GM10847 (cell line): ENCODE data around the gene POLR2C.

Experiments used
- POLR2A ChIP-seq: IDR thresholded peaks from 2 replicates; pipeline ENCODE4 v1.6.1; 2011; ENCODE audit not compliant: insufficient read length; ENCODE audit errors: extremely low read depth

The POLR2C gene

DNA sequence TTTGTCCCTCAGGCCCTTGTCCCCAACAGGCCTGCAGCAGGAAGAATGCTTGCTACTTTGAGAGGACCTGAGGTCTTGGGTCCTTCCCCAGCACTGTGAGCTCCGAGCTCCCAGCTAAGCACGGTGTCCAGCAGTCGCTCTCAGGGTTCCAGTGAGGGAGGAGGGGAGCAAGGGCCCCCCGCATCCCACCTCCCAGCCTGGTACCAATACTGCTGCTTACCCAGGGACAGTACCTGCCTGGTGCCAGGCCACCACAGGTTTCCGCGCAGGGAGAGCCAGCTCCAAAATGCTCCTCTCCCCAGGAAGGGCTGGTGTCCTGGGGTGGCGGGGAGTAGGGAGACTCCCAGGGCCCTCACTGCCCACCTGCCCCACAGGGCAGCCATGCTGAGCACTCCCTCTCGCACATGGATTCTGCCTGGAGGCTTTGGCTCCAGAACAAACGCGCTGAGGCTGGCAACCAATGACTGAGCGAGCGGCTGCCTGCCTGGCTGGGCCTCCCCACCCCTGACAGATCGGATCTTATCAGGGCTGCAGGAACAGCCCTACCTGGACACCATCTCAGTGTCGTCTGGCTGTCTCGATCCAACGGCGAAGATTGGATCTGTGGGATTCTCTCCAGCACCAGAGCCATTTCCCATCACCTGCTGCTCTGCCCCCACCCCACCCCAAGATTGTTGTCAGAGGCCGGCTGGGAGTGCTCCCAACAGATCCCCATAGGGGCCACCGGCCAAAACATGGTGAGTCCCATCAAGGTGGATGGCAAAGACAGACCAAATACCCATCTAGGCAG is 21.4 kb downstream of the POLR2C start:
- TF ChIP-seq POLR2A, result no peak

DNA sequence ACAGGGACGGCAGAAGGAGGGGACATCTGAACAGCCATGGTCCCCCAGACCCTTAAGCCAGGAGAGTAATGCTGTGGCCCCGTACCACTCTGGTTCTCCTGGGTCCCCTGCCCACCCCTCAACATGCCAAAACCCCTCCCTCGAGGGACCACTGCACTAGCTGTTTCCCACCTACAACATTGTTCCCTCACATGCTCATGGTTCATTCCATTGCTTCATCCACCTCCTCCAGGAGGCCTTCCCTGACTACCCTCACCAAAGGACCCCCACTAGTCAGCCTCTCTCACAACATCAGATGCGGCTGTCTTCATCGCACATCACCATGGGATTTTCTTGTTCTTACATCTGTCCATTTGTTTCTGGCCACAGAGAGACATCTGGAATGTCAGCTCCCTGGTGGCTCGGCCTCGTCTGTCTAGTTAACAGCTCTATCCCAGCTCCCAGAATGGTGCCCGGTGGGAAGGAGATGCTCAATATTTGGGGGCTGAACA is 22.1 kb downstream of the POLR2C start:
- no peak for TF ChIP-seq POLR2A

- no peak for TF ChIP-seq POLR2A
These were observed 22.8 kb downstream of the POLR2C start for GRCh38 chr16:57485091-57485915.

GRCh38 chr16:57485916-57486857 is 23.7 kb downstream of the POLR2C start, which contains the start of gene DOK4:
TSS of gene DOK4 (minus strand) at chr16:57486493. CDS start at chr16:57479507, 6,986 bp downstream.
- no peak for TF ChIP-seq POLR2A

DNA sequence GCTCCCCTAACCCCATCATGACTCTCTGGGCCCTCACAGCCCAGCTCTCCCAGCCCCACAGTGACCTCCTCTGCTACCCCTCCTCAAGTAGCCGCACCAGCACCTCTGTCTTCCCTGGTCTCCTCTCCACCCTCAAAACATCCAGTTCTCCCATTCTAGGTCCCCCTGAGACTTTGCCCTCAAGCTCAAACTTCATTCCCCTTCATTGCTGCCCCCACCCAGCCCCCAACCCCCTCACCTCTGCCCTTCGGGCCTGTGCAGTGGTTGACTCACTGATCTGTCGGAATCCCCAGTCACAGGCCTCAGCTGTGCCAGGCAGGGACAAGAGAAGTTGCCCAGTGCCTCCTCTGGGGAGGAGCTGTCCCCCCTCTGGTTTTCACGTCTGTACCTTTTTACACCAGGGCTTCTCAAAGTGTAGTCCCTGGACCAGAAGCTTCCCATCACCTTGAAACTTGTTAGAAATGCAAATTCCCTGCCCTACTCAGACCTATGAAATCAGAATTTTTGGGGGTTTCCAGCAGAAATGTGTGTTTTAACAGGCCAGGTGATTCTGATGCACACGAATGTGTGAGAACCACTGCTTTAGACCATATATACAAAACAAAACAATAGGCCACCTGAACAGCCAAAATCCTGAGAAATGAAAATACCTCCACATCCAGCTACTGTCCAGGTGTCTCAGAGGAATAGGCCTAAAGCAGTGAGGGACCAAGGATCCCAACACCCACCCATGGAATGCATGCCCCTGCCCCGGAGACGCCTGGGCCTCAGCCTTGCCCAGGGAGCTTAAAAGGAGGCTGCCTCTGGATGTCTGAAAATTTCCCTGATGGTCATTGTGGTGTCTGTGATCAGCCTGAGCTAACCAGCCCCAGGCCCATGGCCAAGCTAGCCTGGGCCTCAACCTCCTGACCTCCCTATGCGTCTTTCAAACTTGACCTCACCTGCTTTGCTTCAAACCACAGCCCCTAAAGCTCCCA is 24.7 kb downstream of the POLR2C start:
- TF ChIP-seq POLR2A, result no peak

DNA sequence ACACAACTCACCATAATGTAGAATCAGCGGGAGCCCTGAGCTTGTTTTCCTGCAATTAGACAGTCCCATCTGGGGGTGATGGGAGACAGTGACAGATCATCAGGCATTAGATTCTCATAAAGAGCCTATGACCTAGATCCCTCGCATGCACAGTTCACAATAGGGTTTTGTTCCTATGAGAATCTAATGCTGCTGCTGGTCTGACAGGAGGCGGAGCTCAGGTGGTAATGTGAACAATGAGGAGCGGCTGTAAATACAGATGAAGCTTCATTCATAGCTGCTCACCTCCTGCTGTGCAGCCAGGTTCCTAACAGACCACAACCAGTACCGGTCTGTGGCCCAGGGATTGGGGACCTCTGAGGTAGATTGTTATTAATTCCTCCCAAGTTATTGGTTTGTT is 26.8 kb downstream of the POLR2C start:
- no peak for TF ChIP-seq POLR2A

DNA sequence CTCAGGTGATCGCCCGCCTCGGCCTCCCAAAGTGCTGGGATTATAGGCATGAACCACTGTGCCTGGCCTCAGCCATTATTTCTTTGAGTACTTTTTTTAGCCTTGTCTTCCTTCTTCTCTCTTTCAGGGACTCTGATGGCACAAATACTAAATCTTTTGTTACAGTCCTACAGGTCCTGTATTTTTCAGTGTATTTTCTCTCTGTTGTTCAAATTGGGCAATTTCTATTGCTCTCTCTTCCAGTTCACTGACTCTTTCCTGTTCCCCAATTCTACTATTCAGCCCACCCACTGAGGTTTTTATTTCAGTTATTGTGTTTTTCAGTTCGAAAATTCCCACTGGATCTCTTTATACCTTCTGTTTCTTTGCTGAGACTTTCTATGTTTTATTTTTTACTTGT is 31.3 kb downstream of the POLR2C start:
- no peak for TF ChIP-seq POLR2A

- no peak for TF ChIP-seq POLR2A
These were observed 34.6 kb downstream of the POLR2C start for GRCh38 chr16:57497121-57497520.

GRCh38 chr16:57498031-57498430 is 35.6 kb downstream of the POLR2C start:
- no peak for TF ChIP-seq POLR2A

GRCh38 chr16:57500578-57501111 is 38.2 kb downstream of the POLR2C start:
- no peak for TF ChIP-seq POLR2A

DNA sequence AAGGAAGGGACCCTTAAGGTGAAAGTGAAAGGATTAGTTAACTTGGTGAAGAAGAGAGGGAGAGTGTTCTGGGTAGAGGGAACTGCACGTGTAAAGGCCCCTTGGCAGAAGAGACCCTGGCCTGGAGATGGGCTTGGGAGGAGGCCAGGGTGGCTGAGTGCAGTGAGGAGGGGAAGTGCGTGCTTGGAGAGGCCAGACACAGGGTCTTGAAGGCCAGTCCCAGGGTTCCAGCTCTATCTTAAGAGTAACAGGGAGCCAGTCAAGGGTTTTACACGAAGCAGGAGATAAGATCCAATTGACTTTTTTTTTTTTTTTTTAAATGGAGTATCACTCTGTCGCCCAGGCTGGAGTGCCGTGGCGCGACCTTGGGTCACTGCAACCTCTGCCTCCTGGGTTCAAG is 39.0 kb downstream of the POLR2C start:
- TF ChIP-seq POLR2A, result no peak

DNA sequence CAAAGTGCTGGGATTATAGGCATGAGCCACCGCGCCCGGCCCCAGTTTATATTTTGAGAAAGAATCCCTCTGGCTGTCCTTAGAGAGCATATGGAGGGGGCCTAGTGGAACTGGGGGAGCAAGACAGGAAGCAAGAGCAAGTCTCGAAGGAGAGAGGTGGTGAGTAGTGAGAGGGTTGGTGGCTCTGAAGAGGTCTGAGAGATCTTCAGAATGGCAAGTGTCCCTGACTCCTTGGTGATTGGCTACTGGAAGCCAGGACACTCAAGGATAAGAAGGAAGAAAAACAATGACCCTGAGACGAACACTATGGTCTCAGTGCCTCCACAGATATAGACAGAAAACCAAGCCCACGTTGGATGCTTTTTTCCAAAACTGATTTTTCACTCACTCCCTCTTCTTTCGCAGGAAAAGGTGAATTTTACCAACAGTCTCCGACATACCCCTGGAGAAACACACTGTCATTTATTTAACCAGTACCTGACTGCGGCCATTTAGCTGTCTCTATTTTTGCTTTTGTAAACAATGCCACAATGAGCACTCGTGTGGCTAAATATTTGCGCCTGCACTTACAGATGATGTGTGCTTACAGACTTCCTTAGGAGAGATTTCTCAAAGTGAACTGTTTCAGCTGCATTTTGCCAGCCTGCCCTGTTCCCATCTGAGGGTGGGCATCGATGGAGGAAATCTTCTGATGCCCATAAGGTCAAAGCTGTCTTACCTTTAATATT is 39.7 kb downstream of the POLR2C start:
- TF ChIP-seq POLR2A, result no peak

- no peak for TF ChIP-seq POLR2A
These were observed 40.9 kb downstream of the POLR2C start for GRCh38 chr16:57503366-57503765.
